Measurements from ENCODE around the gene CD79A. TPM values are rescaled to one million over a fixed set of nuclear protein-coding genes. Genes with fewer than 3 reads are reported as not detected.

The CD79A gene
- polyA plus RNA-seq, 1 donor from 2014 or later = not detected

DNA sequence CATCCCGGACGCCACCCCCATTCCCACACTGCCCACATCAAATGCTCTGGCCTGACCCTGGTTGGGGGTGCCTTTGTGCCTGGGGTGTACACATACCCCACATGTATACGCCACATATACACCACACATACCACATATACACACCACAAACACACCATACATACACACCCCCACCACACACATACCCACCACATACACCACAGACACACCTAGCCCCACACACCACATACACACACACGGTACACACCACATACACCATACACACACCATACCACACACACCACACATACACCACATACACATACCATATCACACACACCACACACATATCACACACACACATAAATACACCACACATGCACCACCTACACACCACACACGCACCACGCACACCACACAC, 41.0 kb downstream of the CD79A start:
- no peak for TF ChIP-seq MXI1 (conservative IDR thresholded peaks at IDR 0.05; ENCODE audit: poor library complexity, severe bottlenecking)
- TF ChIP-seq CTCF (IDR thresholded peaks at IDR 0.05; ENCODE audit: poor library complexity, severe bottlenecking) = no peak
- no peak for TF ChIP-seq EP300 (conservative IDR thresholded peaks at IDR 0.05; ENCODE audit: poor library complexity, severe bottlenecking)
- TF ChIP-seq TAF1 (IDR thresholded peaks at IDR 0.05; ENCODE audit: low read depth) = no peak
- TF ChIP-seq, protein P1, sequence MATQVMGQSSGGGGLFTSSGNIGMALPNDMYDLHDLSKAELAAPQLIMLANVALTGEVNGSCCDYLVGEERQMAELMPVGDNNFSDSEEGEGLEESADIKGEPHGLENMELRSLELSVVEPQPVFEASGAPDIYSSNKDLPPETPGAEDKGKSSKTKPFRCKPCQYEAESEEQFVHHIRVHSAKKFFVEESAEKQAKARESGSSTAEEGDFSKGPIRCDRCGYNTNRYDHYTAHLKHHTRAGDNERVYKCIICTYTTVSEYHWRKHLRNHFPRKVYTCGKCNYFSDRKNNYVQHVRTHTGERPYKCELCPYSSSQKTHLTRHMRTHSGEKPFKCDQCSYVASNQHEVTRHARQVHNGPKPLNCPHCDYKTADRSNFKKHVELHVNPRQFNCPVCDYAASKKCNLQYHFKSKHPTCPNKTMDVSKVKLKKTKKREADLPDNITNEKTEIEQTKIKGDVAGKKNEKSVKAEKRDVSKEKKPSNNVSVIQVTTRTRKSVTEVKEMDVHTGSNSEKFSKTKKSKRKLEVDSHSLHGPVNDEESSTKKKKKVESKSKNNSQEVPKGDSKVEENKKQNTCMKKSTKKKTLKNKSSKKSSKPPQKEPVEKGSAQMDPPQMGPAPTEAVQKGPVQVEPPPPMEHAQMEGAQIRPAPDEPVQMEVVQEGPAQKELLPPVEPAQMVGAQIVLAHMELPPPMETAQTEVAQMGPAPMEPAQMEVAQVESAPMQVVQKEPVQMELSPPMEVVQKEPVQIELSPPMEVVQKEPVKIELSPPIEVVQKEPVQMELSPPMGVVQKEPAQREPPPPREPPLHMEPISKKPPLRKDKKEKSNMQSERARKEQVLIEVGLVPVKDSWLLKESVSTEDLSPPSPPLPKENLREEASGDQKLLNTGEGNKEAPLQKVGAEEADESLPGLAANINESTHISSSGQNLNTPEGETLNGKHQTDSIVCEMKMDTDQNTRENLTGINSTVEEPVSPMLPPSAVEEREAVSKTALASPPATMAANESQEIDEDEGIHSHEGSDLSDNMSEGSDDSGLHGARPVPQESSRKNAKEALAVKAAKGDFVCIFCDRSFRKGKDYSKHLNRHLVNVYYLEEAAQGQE (IDR thresholded peaks at IDR 0.05; ENCODE audit: borderline replicate concordance) = no peak
- no peak for TF ChIP-seq RAD21 (conservative IDR thresholded peaks at IDR 0.05)
- no peak for TF ChIP-seq POLR2AphosphoS5 (IDR thresholded peaks at IDR 0.05)
- TF ChIP-seq EZH2 (IDR thresholded peaks at IDR 0.05; ENCODE audit: borderline replicate concordance, insufficient read depth, low read length, poor library complexity, severe bottlenecking) = no peak
- TF ChIP-seq SMC3 (conservative IDR thresholded peaks at IDR 0.05; ENCODE audit: poor library complexity) = no peak
- no peaks in the 10 kb centered on the region for H3K79me2 ChIP-seq (replicated peaks; ENCODE audit: insufficient read depth, low read length)
- H3K4me3 ChIP-seq (ENCODE audit: low read length) = no peak overlapping the region
- no peak overlapping the region for H2AFZ ChIP-seq (ENCODE audit: low read depth, low read length)
- no peaks in the 10 kb centered on the region for H3F3A ChIP-seq (ENCODE audit: insufficient read depth, low read length, poor library complexity, severe bottlenecking)
- peaks cover 87% of the 10 kb centered on the region for H3K27me3 ChIP-seq (ENCODE audit: insufficient read depth, low read depth, low read length)
- no peaks in the 10 kb centered on the region for H3K9me2 ChIP-seq (ENCODE audit: insufficient read depth, low read length)
- no peak overlapping the region for H3K4me2 ChIP-seq (ENCODE audit: low read length)
- no peaks in the 10 kb centered on the region for H4K20me1 ChIP-seq (ENCODE audit: insufficient read depth)
- H3K9me3 ChIP-seq (ENCODE audit: low read length) = no peaks in the 10 kb centered on the region
- no peaks in the 10 kb centered on the region for H3K36me3 ChIP-seq (ENCODE audit: insufficient read depth, low read length)
- no peak overlapping the region for H3K27ac ChIP-seq (ENCODE audit: low read length)
- no peak overlapping the region for H3K9ac ChIP-seq (ENCODE audit: low read length)

- no peaks in the 10 kb centered on the region for H3K9me3 ChIP-seq (ENCODE audit: low read length)
- no peak overlapping the region for H2AFZ ChIP-seq (ENCODE audit: low read depth, low read length)
- no peak overlapping the region for H3K9ac ChIP-seq (ENCODE audit: low read length)
- H3K27ac ChIP-seq (ENCODE audit: low read length) = no peak overlapping the region
- no peaks in the 10 kb centered on the region for H3K79me2 ChIP-seq (replicated peaks; ENCODE audit: insufficient read depth, low read length)
- no peaks in the 10 kb centered on the region for H4K20me1 ChIP-seq (ENCODE audit: insufficient read depth)
- H3K27me3 ChIP-seq (ENCODE audit: insufficient read depth, low read depth, low read length) = peaks cover 85% of the 10 kb centered on the region
- H3K36me3 ChIP-seq (ENCODE audit: insufficient read depth, low read length) = no peaks in the 10 kb centered on the region
- no peaks in the 10 kb centered on the region for H3F3A ChIP-seq (ENCODE audit: insufficient read depth, low read length, poor library complexity, severe bottlenecking)
- H3K4me2 ChIP-seq (ENCODE audit: low read length) = no peak overlapping the region
- TF ChIP-seq CTCF (IDR thresholded peaks at IDR 0.05; ENCODE audit: poor library complexity, severe bottlenecking) (no peak), SMC3 (conservative IDR thresholded peaks at IDR 0.05; ENCODE audit: poor library complexity) (no peak), EZH2 (IDR thresholded peaks at IDR 0.05; ENCODE audit: borderline replicate concordance, insufficient read depth, low read length, poor library complexity, severe bottlenecking) (no peak), TAF1 (IDR thresholded peaks at IDR 0.05; ENCODE audit: low read depth) (no peak), POLR2AphosphoS5 (IDR thresholded peaks at IDR 0.05) (no peak), RAD21 (conservative IDR thresholded peaks at IDR 0.05) (no peak), MXI1 (conservative IDR thresholded peaks at IDR 0.05; ENCODE audit: poor library complexity, severe bottlenecking) (no peak), EP300 (conservative IDR thresholded peaks at IDR 0.05; ENCODE audit: poor library complexity, severe bottlenecking) (no peak)
- TF ChIP-seq, protein P1 (IDR thresholded peaks at IDR 0.05; ENCODE audit: borderline replicate concordance) = no peak
- H3K4me3 ChIP-seq (ENCODE audit: low read length) = no peak overlapping the region
- no peaks in the 10 kb centered on the region for H3K9me2 ChIP-seq (ENCODE audit: insufficient read depth, low read length)
Measured at GRCh38 chr19:41918653-41919244, 41.7 kb downstream of the CD79A start.

Measured in neural cell (in vitro differentiated cells).